ENCODE data around the gene FBXW7. TPM values are rescaled to one million over a fixed set of nuclear protein-coding genes. Genes with fewer than 3 reads are reported as not detected.

The FBXW7 gene
- total and polyA plus RNA-seq, 2 donors (not counting 1 experiment from before 2014, with no cell fraction given): 23.0 to 125 TPM

- intact Hi-C loops (cut with micrococcal nuclease): no loop called here
- ChIA-PET CTCF (interaction anchor here (0.6 to 2.9 kb wide), 2 partner anchors 11 to 16 kb away, joined by 3 to 15 read pairs; no protein-coding TSS in a partner anchor), POLR2A (interaction anchor here (0.7 kb wide), 1 partner anchor 1151 kb away, joined by 3 read pairs; no protein-coding TSS in a partner anchor)
- H3K4me3 Mint-ChIP-seq: no peak overlapping the region
- H3K27ac Mint-ChIP-seq: no peak overlapping the region
- DNase-seq: no peak
- H3K27me3 Mint-ChIP-seq: no peaks in the 10 kb centered on the region
- ATAC-seq (ENCODE audit: low read depth): no peak
- peaks cover 78% of the 10 kb centered on the region for H3K79me2 ChIP-seq (ENCODE audit: control insufficient read depth, insufficient read depth, low read length)
- no peak overlapping the region for H3K9ac ChIP-seq (ENCODE audit: low read length)
- H3K9me3 ChIP-seq (ENCODE audit: control extremely low read depth in 1 of 3, control insufficient read depth in 2 of 3, insufficient read depth in 1 of 3, low read length in 2 of 3): no peaks in the 10 kb centered on the region
- TF ChIP-seq EZH2 (IDR thresholded peaks at IDR 0.05; ENCODE audit: borderline replicate concordance, insufficient read depth, low read depth, low read length, poor library complexity, severe bottlenecking): no peak
- TF ChIP-seq CTCF (IDR thresholded peaks at IDR 0.05): no peak
- H3K4me2 ChIP-seq (replicated peaks; ENCODE audit: low read depth, low read length, poor library complexity, severe bottlenecking): no peak overlapping the region
- no peak overlapping the region for H3K4me3 ChIP-seq (ENCODE audit: control extremely low read depth in 1 of 5, extremely low read depth in 1 of 5, insufficient read depth in 1 of 5, low read depth in 2 of 5, low read length in 4 of 5)
- H3K27ac ChIP-seq (ENCODE audit: low read length in 2 of 2): no peak overlapping the region
- peaks cover 11% of the 10 kb centered on the region in 2 donors for H3K4me1 ChIP-seq (ENCODE audit: control insufficient read depth in 2 of 2, insufficient read depth in 2 of 2, low read length in 2 of 2)
- H3K27me3 ChIP-seq (replicated peaks in 1 of 4; ENCODE audit: control extremely low read depth in 1 of 4, control insufficient read depth in 3 of 4, insufficient read depth in 4 of 4, low read length in 3 of 4): no peaks in the 10 kb centered on the region
- 100% methylated on average over 5 of the region's 8 CpGs for WGBS (ENCODE audit: insufficient coverage)
- no peak overlapping the region for H2AFZ ChIP-seq (ENCODE audit: insufficient read depth, low read depth, low read length, poor library complexity, severe bottlenecking)
- H4K20me1 ChIP-seq (ENCODE audit: control insufficient read depth, insufficient read depth, low read length, poor library complexity, severe bottlenecking): peaks cover 35% of the 10 kb centered on the region
- peaks cover 0 to 1% of the 10 kb centered on the region in 2 experiments for H3K36me3 ChIP-seq (replicated peaks in 1 of 2; ENCODE audit: control extremely low read depth in 1 of 2, control insufficient read depth in 1 of 2, extremely low read depth in 1 of 2, insufficient read depth in 2 of 2, low read length in 1 of 2)
- H3K4me1 Mint-ChIP-seq: peaks cover 39% of the 10 kb centered on the region
- H3K9me3 Mint-ChIP-seq (ENCODE audit: insufficient read depth): no peaks in the 10 kb centered on the region
Measured at GRCh38 chr4:152516156-152516555, 19.7 kb downstream of the FBXW7 start.

GRCh38 chr4:152515678-152516077 lies 20.2 kb downstream of the FBXW7 start:
- 100% methylated on average over 2 of the region's 2 CpGs for WGBS (ENCODE audit: insufficient coverage)
- H3K4me1 ChIP-seq (ENCODE audit: control insufficient read depth in 2 of 2, insufficient read depth in 2 of 2, low read length in 2 of 2): peaks cover 11% of the 10 kb centered on the region in 2 donors
- TF ChIP-seq EZH2 (IDR thresholded peaks at IDR 0.05; ENCODE audit: borderline replicate concordance, insufficient read depth, low read depth, low read length, poor library complexity, severe bottlenecking) (no peak), CTCF (IDR thresholded peaks at IDR 0.05) (no peak)
- Mint-ChIP-seq H3K4me1 (peaks cover 40% of the 10 kb centered on the region), H3K27me3 (no peaks in the 10 kb centered on the region), H3K27ac (no peak overlapping the region), H3K9me3 (ENCODE audit: insufficient read depth) (no peaks in the 10 kb centered on the region), H3K4me3 (no peak overlapping the region)
- H3K9me3 ChIP-seq (ENCODE audit: control extremely low read depth in 1 of 3, control insufficient read depth in 2 of 3, insufficient read depth in 1 of 3, low read length in 2 of 3): no peaks in the 10 kb centered on the region
- CTCF ChIA-PET: interaction anchor here (2.9 kb wide), 1 partner anchor 15 kb away, joined by 15 read pairs; no protein-coding TSS in a partner anchor
- H4K20me1 ChIP-seq (ENCODE audit: control insufficient read depth, insufficient read depth, low read length, poor library complexity, severe bottlenecking): peaks cover 31% of the 10 kb centered on the region
- peaks cover 78% of the 10 kb centered on the region for H3K79me2 ChIP-seq (ENCODE audit: control insufficient read depth, insufficient read depth, low read length)
- H3K4me3 ChIP-seq (ENCODE audit: control extremely low read depth in 1 of 5, extremely low read depth in 1 of 5, insufficient read depth in 1 of 5, low read depth in 2 of 5, low read length in 4 of 5): no peak overlapping the region
- intact Hi-C loops (cut with micrococcal nuclease): loop anchor here (2.0 kb wide), 1 partner anchor 15 kb away; no protein-coding TSS in a partner anchor
- no peaks in the 10 kb centered on the region for H3K27me3 ChIP-seq (replicated peaks in 1 of 4; ENCODE audit: control extremely low read depth in 1 of 4, control insufficient read depth in 3 of 4, insufficient read depth in 4 of 4, low read length in 3 of 4)
- POLR2A ChIA-PET: interaction anchor here (0.7 kb wide), 1 partner anchor 1152 kb away, joined by 3 read pairs; no protein-coding TSS in a partner anchor
- DNase-seq: no peak
- H3K9ac ChIP-seq (ENCODE audit: low read length): no peak overlapping the region
- no peak overlapping the region for H3K4me2 ChIP-seq (replicated peaks; ENCODE audit: low read depth, low read length, poor library complexity, severe bottlenecking)
- H2AFZ ChIP-seq (ENCODE audit: insufficient read depth, low read depth, low read length, poor library complexity, severe bottlenecking): no peak overlapping the region
- ATAC-seq (ENCODE audit: low read depth): no peak
- H3K36me3 ChIP-seq (replicated peaks in 1 of 2; ENCODE audit: control extremely low read depth in 1 of 2, control insufficient read depth in 1 of 2, extremely low read depth in 1 of 2, insufficient read depth in 2 of 2, low read length in 1 of 2): no peaks in the 10 kb centered on the region
- no peak overlapping the region for H3K27ac ChIP-seq (ENCODE audit: low read length in 2 of 2)
